B cell (primary cell): ENCODE measurements around the gene PDLIM5. TPM values are rescaled to one million over a fixed set of nuclear protein-coding genes. Genes with fewer than 3 reads are reported as not detected.

Experiments used
- ATAC-seq: fragments of 200-7000 bp; cut with Tn5 transposase; one replicate; pipeline ENCODE4 v1.10.0; 2021; ENCODE audit warnings: low read depth, mild to moderate bottlenecking, moderate number of reproducible peaks, moderate library complexity
- CTCF ChIA-PET: fragments of 350-600 bp; sonication (Branson Sonifier 250); formaldehyde crosslinking; loops from one replicate; lab custom pipeline; 2021; ENCODE audit warnings: antibody characterized with exemption, inconsistent platforms; lab: Charles Lee
- POLR2A ChIA-PET: fragments of 350-600 bp; sonication (Branson Sonifier 250); formaldehyde crosslinking; loops from one replicate; lab custom pipeline; 2021; ENCODE audit warnings: antibody characterized with exemption; lab: Charles Lee
- DNase-seq: peaks from one replicate; pipeline ENCODE4 v3.0.0; 2013
- H2AFZ ChIP-seq: 2 replicates; pipeline ENCODE4 v1.6.1; 2012; ENCODE audit warnings: mild to moderate bottlenecking, low read depth, low read length; ENCODE audit not compliant: insufficient read depth, poor library complexity, severe bottlenecking
- H3K27ac ChIP-seq, 2 donors: 1 replicate in 1 of 2; 2 replicates in 1 of 2; pipeline ENCODE4 v1.5.1; 2012 to 2013; ENCODE audit warnings: low read length in 2 of 2, mild to moderate bottlenecking in 2 of 2, moderate library complexity in 1 of 2
- H3K27me3 ChIP-seq, 4 experiments: fragments of 200-600 bp in 1 of 4; sonication (generic) in 1 of 4; replicated peaks in 1 of 4; 1 replicate in 2 of 4; 2 replicates in 2 of 4; pipeline versions ENCODE4 v1.6.1 to v1.7.0; 2013 to 2016; ENCODE audit warnings: low read length in 3 of 4, mild to moderate bottlenecking in 2 of 4, mixed read lengths in 1 of 4, moderate library complexity in 1 of 4; ENCODE audit not compliant: insufficient read depth in 4 of 4, control insufficient read depth in 3 of 4; ENCODE audit errors: control extremely low read depth in 1 of 4
- H3K36me3 ChIP-seq, 2 experiments: replicated peaks in 1 of 2; 1 replicate in 1 of 2; 2 replicates in 1 of 2; pipeline versions ENCODE4 v1.6.1 to v1.7.1; 2013; ENCODE audit warnings: low read length in 1 of 2; ENCODE audit not compliant: insufficient read depth in 2 of 2, control insufficient read depth in 1 of 2; ENCODE audit errors: control extremely low read depth in 1 of 2, extremely low read depth in 1 of 2
- H3K4me1 ChIP-seq, 2 donors: fragments of 200-600 bp in 1 of 2; sonication (generic) in 1 of 2; 1 replicate in 1 of 2; 2 replicates in 1 of 2; pipeline versions ENCODE4 v1.5.1 to v1.6.1; 2013 to 2017; ENCODE audit warnings: low read length in 2 of 2; ENCODE audit not compliant: control insufficient read depth in 2 of 2, insufficient read depth in 2 of 2
- H3K4me2 ChIP-seq: replicated peaks from 2 replicates; pipeline ENCODE3; 2012; ENCODE audit warnings: mild to moderate bottlenecking, low read depth, low read length; ENCODE audit not compliant: poor library complexity, severe bottlenecking
- H3K4me3 ChIP-seq, 5 experiments: fragments of 200-600 bp in 1 of 5; sonication (generic) in 1 of 5; 1 replicate in 3 of 5; 2 replicates in 2 of 5; pipeline versions ENCODE4 v1.5.1 to v1.7.0; 2011 to 2016; ENCODE audit warnings: low read length in 4 of 5, mild to moderate bottlenecking in 4 of 5, low read depth in 2 of 5, control low read depth in 1 of 5, moderate library complexity in 1 of 5; ENCODE audit not compliant: insufficient read depth in 1 of 5; ENCODE audit errors: control extremely low read depth in 1 of 5, extremely low read depth in 1 of 5
- H3K79me2 ChIP-seq: fragments of 200-600 bp; sonication (generic); one replicate; pipeline ENCODE4 v1.6.0; 2016; ENCODE audit warnings: low read length; ENCODE audit not compliant: control insufficient read depth, insufficient read depth
- H3K9ac ChIP-seq: fragments of 200-600 bp; sonication (generic); 2 replicates; pipeline ENCODE4 v1.6.1; 2017; ENCODE audit warnings: mild to moderate bottlenecking, low read length, moderate library complexity
- H3K9me3 ChIP-seq, 3 donors: one replicate each; pipeline versions ENCODE4 v1.6.1 to v1.7.1; 2013; ENCODE audit warnings: low read length in 2 of 3; ENCODE audit not compliant: control insufficient read depth in 2 of 3, insufficient read depth in 1 of 3; ENCODE audit errors: control extremely low read depth in 1 of 3
- H4K20me1 ChIP-seq: 2 replicates; pipeline ENCODE4 v1.6.0; 2012; ENCODE audit warnings: mild to moderate bottlenecking, low read length; ENCODE audit not compliant: insufficient read depth, control insufficient read depth, poor library complexity, severe bottlenecking
- H3K27ac Mint-ChIP-seq: one replicate; pipeline ENCODE4 v1.8.0; 2021; ENCODE audit warnings: mixed read lengths
- H3K27me3 Mint-ChIP-seq: one replicate; pipeline ENCODE4 v1.8.0; 2021; ENCODE audit warnings: mixed read lengths
- H3K4me1 Mint-ChIP-seq: one replicate; pipeline ENCODE4 v1.8.0; 2021; ENCODE audit warnings: mixed read lengths
- H3K4me3 Mint-ChIP-seq: one replicate; pipeline ENCODE4 v1.8.0; 2021; ENCODE audit warnings: mixed read lengths
- H3K9me3 Mint-ChIP-seq: one replicate; pipeline ENCODE4 v1.8.0; 2022; ENCODE audit warnings: mixed read lengths; ENCODE audit not compliant: insufficient read depth
- EZH2 ChIP-seq: IDR thresholded peaks from 2 replicates; pipeline ENCODE4 v1.6.1; 2012; ENCODE audit warnings: borderline replicate concordance, low read depth, mild to moderate bottlenecking, moderate library complexity, low read length; ENCODE audit not compliant: insufficient read depth, poor library complexity, severe bottlenecking
- WGBS: methylation state at CpG from one replicate; pipeline ENCODE4 v1.1.5; 2013; ENCODE audit warnings: missing lambda C conversion rate; ENCODE audit not compliant: insufficient coverage; 5-methylcytosine and 5-hydroxymethylcytosine counted together
- intact Hi-C: fragments of 100-400 bp; cut with micrococcal nuclease; formaldehyde crosslinking; loops from one replicate; pipeline ENCODE4 v1.10.0; 2022
- polyA plus RNA-seq: library from polyadenylated mRNA; depleted of rRNA; stranded (reverse); fragments of >200 nt; gene quantifications from 2 replicates; pipeline ENCODE4 v1.2.3, GENCODE V29; 2012
- total RNA-seq, 2 donors: library from RNA; stranded (reverse); fragments of 120-200 nt in 1 of 2; gene quantifications; 1 replicate in 1 of 2; 2 replicates in 1 of 2; pipeline versions ENCODE4 v1.2.3 to v1.2.4, GENCODE V29; 2013 to 2022
- TF ChIP-seq, protein P1 (sequence below): fragments of 200-600 bp; IDR thresholded peaks from one replicate; pipeline ENCODE4 v1.8.0; 2022; ENCODE audit warnings: antibody characterized with exemption, mild to moderate bottlenecking

PDLIM5 gene
- total and polyA plus RNA-seq, 2 donors (not counting 1 experiment from before 2014, with no cell fraction given) = 24.0 to 30.2 TPM

DNA sequence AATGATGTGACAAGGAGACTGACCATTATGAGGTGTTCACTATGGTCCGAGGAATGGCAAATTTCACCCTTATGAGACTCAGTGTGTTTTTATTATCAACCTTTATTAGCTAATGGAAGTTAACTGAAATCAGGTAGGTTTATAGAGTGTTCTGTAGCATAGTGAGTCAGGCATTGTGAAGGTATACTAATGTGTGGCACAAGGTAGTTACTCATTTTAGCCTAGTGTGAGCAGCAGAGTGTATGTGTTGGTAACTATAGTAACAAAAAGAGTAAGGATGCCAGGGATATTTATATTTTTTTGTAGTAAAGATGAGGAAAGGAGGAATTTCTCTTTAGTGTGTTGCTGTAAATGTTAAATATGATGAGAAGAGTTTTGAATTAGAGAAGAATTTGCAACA, 12.0 kb downstream of the PDLIM5 start:
- no peaks in the 10 kb centered on the region for H3K4me1 Mint-ChIP-seq
- no CpG with 5 or more reads among the region's 1 CpG for WGBS

DNA sequence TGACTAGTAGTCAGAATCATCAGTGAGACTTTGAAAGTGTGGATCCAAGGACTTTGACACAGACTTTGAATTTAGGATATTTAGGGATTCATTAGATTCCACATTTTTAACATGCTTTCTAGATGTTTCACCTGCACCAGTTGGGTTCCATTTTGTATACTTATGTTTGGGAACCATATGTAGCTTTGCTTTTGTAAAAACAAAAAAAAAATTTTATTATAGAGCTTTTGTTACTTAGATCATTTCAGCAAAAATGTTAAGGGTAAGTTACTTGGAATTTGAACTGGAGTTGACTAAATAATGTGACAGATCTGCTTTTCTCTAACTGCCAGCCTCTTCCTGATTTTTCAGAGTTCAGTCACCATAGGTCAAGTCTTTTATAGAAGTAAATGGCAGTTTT, 14.6 kb downstream of the PDLIM5 start:
- Histone ChIP-seq H3K4me2 (no peak overlapping the region), H3K4me3 (no peak overlapping the region), H3K9ac (no peak overlapping the region), H3K9me3 (peaks cover 0 to 4% (median 0%) of the 10 kb centered on the region in 3 donors), H3K36me3 (no peaks in the 10 kb centered on the region), H2AFZ (no peak overlapping the region), H3K27me3 (no peaks in the 10 kb centered on the region), H3K27ac (no peak overlapping the region), H3K4me1 (no peaks in the 10 kb centered on the region), H4K20me1 (no peaks in the 10 kb centered on the region), H3K79me2 (peaks cover 13% of the 10 kb centered on the region)
- intact Hi-C loops = no loop called here
- Mint-ChIP-seq H3K4me3 (no peak overlapping the region), H3K4me1 (no peaks in the 10 kb centered on the region), H3K27me3 (no peaks in the 10 kb centered on the region), H3K27ac (no peak overlapping the region), H3K9me3 (peaks cover 2% of the 10 kb centered on the region)
- ATAC-seq (no peak), DNase-seq (no peak)
- ChIA-PET CTCF (no interaction called here), POLR2A (no interaction called here)
- no peak for TF ChIP-seq EZH2
- TF ChIP-seq, protein P1, sequence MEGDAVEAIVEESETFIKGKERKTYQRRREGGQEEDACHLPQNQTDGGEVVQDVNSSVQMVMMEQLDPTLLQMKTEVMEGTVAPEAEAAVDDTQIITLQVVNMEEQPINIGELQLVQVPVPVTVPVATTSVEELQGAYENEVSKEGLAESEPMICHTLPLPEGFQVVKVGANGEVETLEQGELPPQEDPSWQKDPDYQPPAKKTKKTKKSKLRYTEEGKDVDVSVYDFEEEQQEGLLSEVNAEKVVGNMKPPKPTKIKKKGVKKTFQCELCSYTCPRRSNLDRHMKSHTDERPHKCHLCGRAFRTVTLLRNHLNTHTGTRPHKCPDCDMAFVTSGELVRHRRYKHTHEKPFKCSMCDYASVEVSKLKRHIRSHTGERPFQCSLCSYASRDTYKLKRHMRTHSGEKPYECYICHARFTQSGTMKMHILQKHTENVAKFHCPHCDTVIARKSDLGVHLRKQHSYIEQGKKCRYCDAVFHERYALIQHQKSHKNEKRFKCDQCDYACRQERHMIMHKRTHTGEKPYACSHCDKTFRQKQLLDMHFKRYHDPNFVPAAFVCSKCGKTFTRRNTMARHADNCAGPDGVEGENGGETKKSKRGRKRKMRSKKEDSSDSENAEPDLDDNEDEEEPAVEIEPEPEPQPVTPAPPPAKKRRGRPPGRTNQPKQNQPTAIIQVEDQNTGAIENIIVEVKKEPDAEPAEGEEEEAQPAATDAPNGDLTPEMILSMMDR = no peak

More for the DNA sequence above, 12.0 kb downstream of the PDLIM5 start:
- Histone ChIP-seq H4K20me1 (no peaks in the 10 kb centered on the region), H3K79me2 (peaks cover 9% of the 10 kb centered on the region), H3K27me3 (no peaks in the 10 kb centered on the region), H3K4me3 (no peak overlapping the region), H3K4me1 (no peaks in the 10 kb centered on the region), H2AFZ (no peak overlapping the region), H3K36me3 (no peaks in the 10 kb centered on the region), H3K9ac (no peak overlapping the region), H3K9me3 (no peaks in the 10 kb centered on the region), H3K27ac (no peak overlapping the region), H3K4me2 (no peak overlapping the region)
- no peak overlapping the region for H3K27ac Mint-ChIP-seq
- TF ChIP-seq, protein P1 = no peak
- TF ChIP-seq EZH2 = no peak
- no peak for DNase-seq
- ChIA-PET POLR2A (no interaction called here), CTCF (no interaction called here)
- intact Hi-C loops = no loop called here
- H3K27me3 Mint-ChIP-seq = no peaks in the 10 kb centered on the region
- H3K9me3 Mint-ChIP-seq = no peaks in the 10 kb centered on the region
- ATAC-seq = no peak
- H3K4me3 Mint-ChIP-seq = no peak overlapping the region
